Measurements from ENCODE around the gene ANKRD52. TPM values are rescaled to one million over a fixed set of nuclear protein-coding genes. Genes with fewer than 3 reads are reported as not detected.
A peak's percentile ranks its signal among the peaks of the same experiment; 100 is the strongest.

Gene ANKRD52
- total RNA-seq, 2 donors from 2014 or later: 18.5 to 29.0 TPM

GRCh38 chr12:56193025-56193578, 65.1 kb downstream of the ANKRD52 start:
- Histone ChIP-seq H3K27me3 (replicated peaks; ENCODE audit: insufficient read depth) (no peaks in the 10 kb centered on the region), H3K27ac (no peak overlapping the region), H3K4me1 (replicated peaks) (no peaks in the 10 kb centered on the region), H3K9me3 (no peaks in the 10 kb centered on the region), H3K4me3 (no peak overlapping the region), H3K36me3 (no peaks in the 10 kb centered on the region)
- TF ChIP-seq CTCF (IDR thresholded peaks at IDR 0.05) (peak; percentile 66 to 96 (median 82)), POLR2A (IDR thresholded peaks at IDR 0.05) (no peak), POLR2AphosphoS5 (IDR thresholded peaks at IDR 0.05) (peak; percentile 86)
- DNase-seq (ENCODE audit: low spot score): peak; percentile 85
- 70% methylated on average over 1 of the region's 1 CpG for WGBS
- intact Hi-C loops (cut with DNase I): loop anchor here (2.0 to 10.0 kb wide), 2 partner anchors 32 to 272 kb away; partner anchors contain the start of genes NABP2 and SPRYD4

GRCh38 chr12:56192582-56192981, 65.6 kb downstream of the ANKRD52 start:
- Histone ChIP-seq H3K27me3 (replicated peaks; ENCODE audit: insufficient read depth) (no peaks in the 10 kb centered on the region), H3K9me3 (no peaks in the 10 kb centered on the region), H3K27ac (no peak overlapping the region), H3K4me1 (replicated peaks) (no peaks in the 10 kb centered on the region), H3K36me3 (no peaks in the 10 kb centered on the region), H3K4me3 (no peak overlapping the region)
- TF ChIP-seq POLR2AphosphoS5 (IDR thresholded peaks at IDR 0.05) (no peak), CTCF (IDR thresholded peaks at IDR 0.05) (no peak), POLR2A (IDR thresholded peaks at IDR 0.05) (no peak)
- no peak for DNase-seq (ENCODE audit: low spot score)
- intact Hi-C loops (cut with DNase I): loop anchor here (2.0 to 10.0 kb wide), 2 partner anchors 32 to 272 kb away; partner anchors contain the start of genes NABP2 and SPRYD4

- Histone ChIP-seq H3K27me3 (replicated peaks; ENCODE audit: insufficient read depth) (no peaks in the 10 kb centered on the region), H3K4me3 (peak overlapping the region; percentile 82 to 85), H3K27ac (peak overlapping the region; percentile 96 to 98), H3K36me3 (peaks cover 0 to 2% of the 10 kb centered on the region in 2 donors), H3K4me1 (replicated peaks) (no peaks in the 10 kb centered on the region), H3K9me3 (no peaks in the 10 kb centered on the region)
- DNase-seq (ENCODE audit: low spot score): no peak
- 17% methylated on average over 9 of the region's 9 CpGs for WGBS
- intact Hi-C loops (cut with DNase I): loop anchor here (1.0 to 10.0 kb wide), 2 partner anchors 71 to 274 kb away; partner anchors contain the start of gene SPRYD4
- no peak for TF ChIP-seq POLR2A (IDR thresholded peaks at IDR 0.05)
These were observed 67.5 kb downstream of the ANKRD52 start for GRCh38 chr12:56190695-56191155.

- intact Hi-C loops (cut with DNase I): loop anchor here (1.0 to 10.0 kb wide), 3 partner anchors 63 to 275 kb away; partner anchors contain the start of gene SPRYD4
- H3K4me1 ChIP-seq (replicated peaks): no peaks in the 10 kb centered on the region
- TF ChIP-seq CTCF (IDR thresholded peaks at IDR 0.05) (no peak), POLR2A (IDR thresholded peaks at IDR 0.05) (no peak), POLR2AphosphoS5 (IDR thresholded peaks at IDR 0.05) (peak; percentile 70)
- H3K9me3 ChIP-seq: no peaks in the 10 kb centered on the region
- peak overlapping the region; percentile 82 to 85 for H3K4me3 ChIP-seq
- DNase-seq (ENCODE audit: low spot score): peak; percentile 76
- WGBS: 2% methylated on average over 42 of the region's 42 CpGs
- H3K27ac ChIP-seq: peak overlapping the region; percentile 96 to 98
- H3K36me3 ChIP-seq: peaks cover 0 to 5% of the 10 kb centered on the region in 2 donors
- no peaks in the 10 kb centered on the region for H3K27me3 ChIP-seq (replicated peaks; ENCODE audit: insufficient read depth)
These were observed 68.1 kb downstream of the ANKRD52 start for GRCh38 chr12:56189918-56190694.

- Histone ChIP-seq H3K4me3 (peak within 1 kb of the TSS; percentile 82 to 85), H3K36me3 (peaks cover 4 to 9% of the 10 kb centered on the region in 2 donors), H3K9me3 (no peaks in the 10 kb centered on the region), H3K27me3 (replicated peaks; ENCODE audit: insufficient read depth) (no peaks in the 10 kb centered on the region), H3K27ac (peak within 1 kb of the TSS; percentile 96 to 98), H3K4me1 (replicated peaks) (no peaks in the 10 kb centered on the region)
- TF ChIP-seq POLR2A (IDR thresholded peaks at IDR 0.05) (peak; percentile 3), POLR2AphosphoS5 (IDR thresholded peaks at IDR 0.05) (no peak), CTCF (IDR thresholded peaks at IDR 0.05) (peak; percentile 69 to 94 (median 88))
- under 1% methylated on average over 60 of the region's 93 CpGs for WGBS
- intact Hi-C loops (cut with DNase I): loop anchor here (2.0 kb wide), 1 partner anchor 63 kb away; no protein-coding TSS in a partner anchor
- DNase-seq (ENCODE audit: low spot score): peak; percentile 87
These were observed 68.9 kb downstream of the ANKRD52 start, which contains the start of gene SMARCC2 for GRCh38 chr12:56189099-56189917. Gene SMARCC2 (minus strand): TSS chr12:56189483. CDS start chr12:56189461, 22 bp downstream.
